HG03457 (cell line): ENCODE measurements around the gene XXYLT1.
A peak's percentile ranks its signal among the peaks of the same experiment; 100 is the strongest.

Experiments used
- ATAC-seq: cut with Tn5 transposase; IDR thresholded peaks from one replicate; pipeline ENCODE4 v1.9.1; 2021; ENCODE audit warnings: moderate number of reproducible peaks; ENCODE audit not compliant: unreplicated experiment

The XXYLT1 gene

DNA sequence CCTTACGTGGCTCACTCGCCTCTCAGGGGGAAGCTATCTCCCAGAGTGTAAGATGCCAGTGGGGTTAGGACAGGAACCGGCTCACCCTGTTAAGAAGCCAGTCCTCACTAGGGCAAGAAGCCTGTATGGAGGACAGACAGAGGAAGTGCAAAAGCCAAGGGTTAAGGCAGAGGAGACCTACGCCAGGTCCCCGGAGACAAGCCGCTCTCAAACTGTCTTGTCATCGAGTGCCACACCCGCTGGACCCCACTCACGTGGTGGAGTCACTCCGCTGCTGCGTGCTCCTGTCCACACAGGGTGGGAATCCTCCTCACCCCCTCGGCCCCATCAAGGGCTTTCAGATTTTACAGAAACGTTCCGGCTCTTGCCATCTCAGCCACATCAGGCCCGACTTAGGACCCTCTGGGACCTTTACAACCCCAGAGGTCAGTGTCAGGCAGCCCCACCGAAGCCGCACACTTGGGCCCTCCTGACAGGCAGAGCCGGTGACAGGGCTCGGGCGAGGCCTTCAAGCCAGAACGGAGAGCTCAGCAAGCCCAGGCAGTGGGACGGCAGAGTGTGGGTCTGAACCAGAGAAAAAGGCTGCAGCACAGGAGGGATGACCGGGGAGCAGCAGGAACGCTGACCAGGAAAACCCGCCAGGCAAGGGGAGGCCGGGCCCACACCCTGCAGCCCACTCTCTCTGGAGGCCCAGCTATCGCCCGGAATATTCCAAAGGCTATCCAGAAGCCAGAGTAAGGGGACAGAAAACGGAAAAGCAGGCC lies 61.7 kb downstream of the XXYLT1 start:
- no peak for ATAC-seq

DNA sequence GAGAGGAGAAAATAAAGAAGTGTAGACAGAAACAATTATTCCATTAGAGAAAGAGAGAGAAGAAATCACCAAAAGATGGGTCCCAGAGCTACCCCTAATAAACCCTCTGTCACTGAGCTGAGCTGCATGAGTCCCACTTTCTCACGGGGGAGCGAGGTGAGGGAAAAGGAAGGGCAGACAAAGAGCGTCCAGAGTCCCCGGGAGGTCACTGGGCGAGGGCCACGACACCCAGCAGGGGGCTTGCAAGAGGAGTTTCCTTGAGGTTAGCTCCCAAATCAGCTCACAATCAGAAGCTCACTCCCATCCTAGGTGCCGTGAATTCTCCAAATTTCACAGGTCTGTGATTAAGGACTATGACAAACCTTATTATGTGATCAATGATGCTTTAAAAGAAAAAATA lies 62.3 kb downstream of the XXYLT1 start:
- ATAC-seq: no peak

- ATAC-seq: peak; percentile 79
Observed at GRCh38 chr3:195208183-195208582, 62.8 kb downstream of the XXYLT1 start.

DNA sequence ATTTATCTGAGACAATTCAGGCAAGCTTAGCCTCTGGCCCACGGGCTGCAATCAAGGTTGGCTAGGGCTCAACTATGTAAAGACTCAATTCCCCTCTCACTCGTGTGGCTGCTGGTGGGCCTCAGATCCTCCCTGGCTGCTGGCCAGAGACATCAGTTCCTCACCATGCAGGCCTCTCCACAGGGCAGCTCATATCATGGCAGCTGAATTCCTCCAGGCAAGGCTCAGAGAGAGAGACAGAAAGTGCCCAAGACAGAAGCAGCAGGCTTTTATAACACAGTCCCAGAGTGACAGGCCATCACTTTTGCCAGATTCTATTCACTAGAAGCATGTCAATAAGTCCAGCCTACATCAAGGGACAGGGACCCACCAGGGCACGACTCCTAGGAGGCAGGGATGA lies 63.2 kb downstream of the XXYLT1 start:
- no peak for ATAC-seq

DNA sequence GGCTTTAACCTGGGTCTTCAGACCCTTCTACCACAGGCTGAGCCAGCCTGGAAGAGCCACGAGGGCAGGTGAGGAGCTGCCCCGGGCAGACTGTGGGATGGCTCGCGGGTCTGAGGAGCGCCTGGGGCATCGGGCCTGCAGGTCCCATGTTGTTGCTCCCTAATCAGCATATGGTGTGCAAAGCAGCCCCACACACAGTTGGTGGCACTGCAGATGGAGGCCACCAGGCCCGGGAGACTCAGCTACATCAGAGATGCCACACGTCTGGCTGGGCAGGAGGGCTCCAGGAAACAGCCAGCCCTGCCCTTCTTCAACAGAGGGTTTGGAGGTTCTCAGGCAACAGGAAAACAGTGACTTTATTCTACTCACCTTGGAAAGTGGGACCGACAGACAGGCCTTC lies 63.9 kb downstream of the XXYLT1 start:
- ATAC-seq: no peak

- no peak for ATAC-seq
Observed at GRCh38 chr3:195204360-195205163, 66.4 kb downstream of the XXYLT1 start.

DNA sequence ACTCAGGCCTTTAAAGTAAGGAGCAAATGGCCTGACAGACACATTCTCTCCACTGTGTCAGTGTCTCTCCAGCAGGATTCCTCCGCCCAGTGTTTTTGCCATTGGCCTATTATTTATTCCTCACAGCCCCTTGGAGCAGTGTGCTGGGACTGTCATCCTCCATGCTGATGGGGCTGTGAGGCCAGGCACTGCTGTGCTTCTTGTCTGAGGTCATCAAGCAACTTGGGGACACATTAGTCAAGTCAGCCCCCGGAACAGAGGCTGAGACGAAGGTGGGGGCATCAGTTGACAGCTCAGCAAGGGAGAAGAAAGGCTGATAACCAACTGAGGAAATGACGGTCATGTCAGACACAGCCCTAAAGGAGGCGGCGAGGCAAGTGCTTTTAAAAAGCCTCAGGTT lies 67.4 kb downstream of the XXYLT1 start:
- no peak for ATAC-seq

DNA sequence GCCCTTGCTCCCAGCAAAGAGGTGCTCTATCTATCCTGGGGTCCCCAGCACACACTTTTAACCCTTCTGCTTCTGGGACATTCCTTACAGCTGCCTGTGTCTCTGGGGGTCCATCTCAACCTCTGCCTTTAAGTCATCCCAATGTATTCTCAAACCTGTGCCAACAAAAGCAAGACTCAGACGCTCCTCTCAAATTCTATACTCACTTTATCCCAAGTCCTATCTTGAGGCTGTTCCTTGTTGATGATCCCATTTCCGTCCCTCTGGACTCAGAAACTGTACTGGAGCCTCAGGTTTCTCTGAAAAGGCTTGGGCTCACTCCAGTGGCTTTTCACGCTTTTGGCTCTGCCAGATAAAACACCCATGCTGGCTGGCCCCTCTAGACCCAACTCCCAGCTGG lies 69.7 kb downstream of the XXYLT1 start:
- no peak for ATAC-seq

DNA sequence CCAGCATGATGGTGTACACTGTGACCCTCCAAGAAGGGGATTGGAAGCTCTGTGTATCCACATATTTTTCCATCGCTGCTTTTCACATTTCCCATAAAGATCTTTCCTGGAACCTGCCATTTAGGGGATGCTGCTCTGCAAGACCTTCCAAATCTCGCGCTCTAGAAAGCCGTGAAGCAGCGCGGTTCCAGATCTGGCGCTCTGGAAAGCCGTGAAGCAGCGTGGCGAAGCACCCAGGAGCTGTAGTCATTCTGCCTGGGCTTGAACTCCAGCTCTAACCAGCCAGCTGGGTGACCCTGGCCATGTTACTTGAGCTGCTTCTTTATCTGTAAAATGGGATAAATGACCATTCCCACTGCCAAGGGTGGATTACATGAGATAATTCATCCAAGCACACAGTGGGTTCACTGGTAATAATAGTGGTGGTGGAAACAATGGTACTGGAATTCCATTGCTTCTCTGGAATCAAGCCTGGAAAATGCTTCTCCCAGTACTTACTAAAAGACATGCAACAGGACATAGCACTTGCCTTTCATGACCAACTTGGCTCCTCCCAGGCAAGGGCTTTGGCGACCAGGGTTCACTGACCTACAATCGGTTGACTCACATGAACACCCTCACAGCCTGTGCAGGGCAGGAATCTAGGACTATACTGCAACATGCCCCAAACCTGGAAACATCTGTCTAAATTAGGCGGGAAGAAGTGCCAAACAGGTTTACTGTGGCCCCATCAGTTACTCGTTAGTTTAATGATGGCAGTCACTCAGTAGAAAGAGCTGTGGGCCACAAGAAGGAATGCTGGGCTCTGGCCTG lies 70.7 kb downstream of the XXYLT1 start:
- ATAC-seq: no peak

DNA sequence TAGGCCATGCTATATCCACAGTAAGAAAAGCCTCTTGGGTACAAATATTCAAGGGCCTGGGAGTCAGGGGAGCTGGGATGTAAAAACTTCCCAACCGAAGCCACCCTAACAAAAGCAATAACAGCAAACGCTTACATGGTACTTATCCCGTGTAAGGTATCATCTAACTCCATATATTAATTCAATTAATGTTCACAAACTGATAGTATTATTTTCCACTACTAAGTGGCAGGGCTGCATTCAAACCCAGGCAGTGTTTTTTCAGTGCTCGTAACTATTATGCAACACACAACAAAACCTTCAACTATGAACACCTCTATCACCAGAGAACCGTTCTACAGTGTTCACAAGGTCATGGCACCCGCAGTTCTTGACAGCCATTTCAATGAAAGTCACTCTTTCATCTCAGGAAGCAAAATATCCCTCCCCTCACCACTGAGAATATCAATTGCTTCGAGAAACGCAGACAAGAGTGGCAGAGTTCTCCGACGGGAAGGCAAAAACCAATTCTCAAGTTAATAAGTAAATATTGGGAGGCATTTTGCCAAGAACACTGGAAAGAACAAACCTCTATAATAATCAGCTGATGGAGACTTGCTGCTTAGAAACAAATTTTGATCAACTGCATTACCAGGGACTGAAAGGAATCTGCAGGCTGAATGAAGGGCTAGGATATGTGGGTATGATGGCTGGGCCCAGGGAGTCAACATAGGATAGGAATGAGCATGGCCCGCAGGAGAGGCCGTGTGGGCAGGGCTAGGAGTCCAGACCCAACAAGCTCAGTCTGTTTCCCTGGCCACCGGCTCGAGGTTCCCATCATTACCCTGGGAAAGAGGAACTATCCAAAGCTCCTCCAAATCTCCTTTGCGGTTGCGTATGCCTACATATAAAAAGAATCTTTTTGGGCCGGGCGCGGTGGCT lies 72.3 kb downstream of the XXYLT1 start:
- no peak for ATAC-seq

DNA sequence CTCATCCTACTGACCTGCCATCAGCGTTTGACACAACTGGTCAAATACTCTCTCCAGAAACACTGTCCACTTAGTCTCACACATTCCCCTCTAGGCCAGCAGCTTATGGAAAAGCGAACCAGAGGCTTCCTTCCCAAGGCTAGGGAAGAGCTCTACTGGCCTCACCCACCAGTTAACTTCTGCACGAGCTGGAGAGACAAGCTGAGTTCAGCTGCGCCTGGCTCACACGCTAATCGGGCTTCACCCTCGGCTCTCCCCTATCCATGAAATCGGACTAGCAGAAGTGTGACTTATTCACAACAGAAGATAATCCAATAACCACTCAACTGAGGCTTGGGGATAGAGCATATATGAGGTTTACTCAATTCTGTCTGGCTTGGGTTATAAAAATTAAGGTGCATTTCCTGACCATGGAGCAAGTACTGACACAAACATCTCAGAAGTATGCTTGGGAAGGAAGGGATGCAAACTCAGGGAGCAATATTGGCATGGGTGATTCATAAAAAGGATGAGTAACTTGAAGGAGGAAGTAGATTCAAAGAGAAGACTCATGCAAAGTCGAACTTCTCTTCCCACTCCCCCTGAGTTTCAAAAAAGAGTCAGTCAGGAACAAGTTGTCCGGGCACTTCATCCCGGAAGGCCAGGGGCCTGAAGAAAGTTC lies 73.1 kb downstream of the XXYLT1 start:
- no peak for ATAC-seq

DNA sequence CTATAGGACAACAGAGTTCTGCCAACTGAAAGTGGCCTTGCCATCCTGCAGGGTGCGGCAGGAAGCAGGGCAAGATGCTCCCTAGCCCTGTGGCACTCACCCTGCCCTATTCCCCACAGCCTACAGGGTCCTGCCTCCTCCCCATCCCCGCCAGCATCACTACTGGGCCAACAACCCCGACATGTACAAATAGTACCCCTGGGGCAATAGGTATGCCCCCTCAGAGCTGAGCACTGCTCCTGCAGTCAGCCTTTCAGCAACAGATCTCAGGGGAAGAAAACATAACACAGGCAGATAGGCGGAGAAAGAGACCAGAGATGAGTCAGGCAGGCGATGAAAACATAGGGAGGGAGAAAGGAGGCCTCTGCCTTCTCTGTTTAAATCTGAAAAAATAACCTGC lies 74.7 kb downstream of the XXYLT1 start:
- no peak for ATAC-seq

DNA sequence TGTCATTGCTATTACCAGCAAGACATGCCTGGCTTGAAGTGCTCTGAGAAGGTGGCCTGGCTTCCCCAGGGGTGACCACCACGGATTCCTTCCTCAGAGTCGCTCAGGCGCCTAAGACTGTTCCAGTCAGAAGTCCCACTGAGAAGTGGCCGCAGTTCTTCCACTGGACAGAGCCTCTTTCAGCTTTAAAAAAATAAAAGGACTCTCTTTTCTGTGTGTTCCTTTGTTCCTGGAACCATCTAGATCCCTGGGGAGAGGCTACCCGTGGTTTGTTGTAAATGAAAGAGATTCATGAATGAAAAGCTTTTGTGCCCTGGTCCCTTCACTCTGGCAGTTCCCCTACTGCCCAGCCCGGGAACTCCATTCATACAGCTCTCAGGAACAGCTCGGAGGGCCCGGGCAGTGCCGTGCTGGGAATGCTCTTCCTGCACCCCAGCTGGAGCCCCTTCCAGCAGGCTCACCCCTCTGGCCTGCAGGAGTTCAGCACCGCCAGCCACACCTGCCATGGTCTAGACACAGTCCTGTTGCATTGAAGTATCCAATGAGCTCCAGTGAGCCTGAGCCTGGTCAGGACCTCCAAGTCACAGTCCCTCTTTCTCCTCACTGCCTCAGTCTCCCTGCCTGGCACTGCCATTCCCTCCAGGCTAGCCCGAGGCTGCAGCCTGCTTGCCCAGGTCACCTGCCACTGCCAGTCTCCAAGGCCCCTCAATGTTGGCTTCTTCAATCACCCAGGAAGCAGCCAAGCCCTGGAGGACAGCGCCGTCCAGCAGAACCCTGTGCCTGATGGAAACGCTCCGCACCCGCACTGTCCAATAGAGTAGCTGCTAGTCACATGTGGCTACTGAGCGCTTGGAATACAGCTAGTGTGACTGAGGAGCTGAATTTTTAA lies 75.4 kb downstream of the XXYLT1 start:
- no peak for ATAC-seq

DNA sequence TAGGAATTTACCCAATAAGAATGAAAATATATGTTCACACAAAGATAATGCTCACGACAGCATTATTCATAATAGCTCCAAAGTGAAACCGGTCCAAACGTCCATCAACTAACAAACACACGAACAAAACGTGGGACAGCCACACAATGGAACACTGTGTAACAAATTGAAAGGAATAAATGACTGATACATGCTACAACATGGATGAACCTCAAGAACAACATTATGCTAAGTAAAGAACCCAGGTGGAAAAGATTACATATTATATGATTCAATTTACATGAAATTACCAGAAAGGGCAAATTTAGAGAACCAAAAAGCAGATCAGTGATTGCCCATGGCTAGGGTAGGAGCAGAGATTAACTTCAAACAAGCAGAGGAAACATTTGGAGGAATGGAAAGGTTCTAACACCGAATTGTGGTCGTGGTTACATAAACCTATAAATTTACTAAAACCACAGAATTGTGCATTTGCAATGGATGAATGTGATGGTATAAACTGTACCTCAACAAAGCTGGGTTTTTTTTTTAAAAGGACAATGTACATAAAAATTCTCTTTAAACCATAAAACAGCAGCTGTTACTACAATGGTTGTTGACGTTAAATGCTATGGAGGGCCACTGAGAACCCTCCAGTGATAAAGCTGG lies 76.3 kb downstream of the XXYLT1 start:
- no peak for ATAC-seq

DNA sequence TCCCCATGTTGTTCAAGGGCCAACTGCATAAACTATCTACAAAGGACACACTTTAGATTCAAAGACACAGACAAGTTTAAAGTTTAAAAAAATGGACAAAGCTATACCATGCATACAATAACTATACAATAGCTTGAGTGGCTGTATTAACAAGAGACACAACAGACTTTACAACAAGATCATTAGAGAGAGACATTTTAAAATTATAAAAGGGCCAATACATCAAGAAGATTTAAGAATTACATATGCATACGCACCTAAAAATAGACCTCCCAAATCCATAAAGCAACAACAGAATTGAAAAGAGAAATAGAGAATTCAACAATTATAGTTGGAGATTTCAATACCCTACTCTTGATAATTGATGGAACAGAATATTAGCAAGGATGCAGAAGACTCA lies 79.4 kb downstream of the XXYLT1 start:
- no peak for ATAC-seq

- no peak for ATAC-seq
Observed at GRCh38 chr3:195189821-195190220, 81.1 kb downstream of the XXYLT1 start.

GRCh38 chr3:195188426-195188927 lies 82.5 kb downstream of the XXYLT1 start:
- ATAC-seq: no peak
